Testis (tissue), 2 donors: ENCODE measurements around the gene SIGLEC9.

Experiments used
- CTCF ChIP-seq, 3 experiments: fragments of 450-650 bp in 2 of 3; fragments of 200-600 bp in 1 of 3; sonication (generic) in 1 of 3; IDR thresholded peaks; one replicate each; pipeline ENCODE4 v1.5.1; 2016 to 2019; ENCODE audit warnings: antibody characterized with exemption in 3 of 3, mild to moderate bottlenecking in 2 of 3, moderate library complexity in 1 of 3
- POLR2A ChIP-seq: fragments of 450-650 bp; IDR thresholded peaks from one replicate; pipeline ENCODE4 v1.6.1; 2017; ENCODE audit warnings: antibody characterized with exemption, mild to moderate bottlenecking, moderate library complexity

GRCh38 chr19:51161266-51161665 lies 36.6 kb downstream of the SIGLEC9 start:
- TF ChIP-seq CTCF (IDR thresholded peaks at IDR 0.05) (no peak), POLR2A (no peak)
